Measurements from ENCODE around the gene SLC44A5.
"Not testable (repeated sequence)": the region's sequence is repeated elsewhere in the genome, so short reads cannot be mapped to it uniquely, and the experiment has no call there.

Gene SLC44A5

GRCh38 chr1:75520862-75521475 is 89.9 kb downstream of the SLC44A5 start:
- no peak for DNase-seq (ENCODE audit: low read depth in 2 of 2)

- no peak for DNase-seq (ENCODE audit: low read depth in 2 of 2)
Measured at GRCh38 chr1:75519651-75520427, 91.1 kb downstream of the SLC44A5 start.

GRCh38 chr1:75518686-75519085 is 92.2 kb downstream of the SLC44A5 start:
- DNase-seq (ENCODE audit: low read depth in 2 of 2): no peak

GRCh38 chr1:75514270-75514669 is 96.6 kb downstream of the SLC44A5 start:
- DNase-seq (ENCODE audit: low read depth in 2 of 2): no peak

GRCh38 chr1:75506976-75507375 is 103.9 kb downstream of the SLC44A5 start:
- DNase-seq (ENCODE audit: low read depth in 2 of 2): no peak

- DNase-seq (ENCODE audit: low read depth in 2 of 2): no peak
Measured at GRCh38 chr1:75503221-75503974, 107.5 kb downstream of the SLC44A5 start.

GRCh38 chr1:75502776-75503175 is 108.1 kb downstream of the SLC44A5 start:
- no peak for DNase-seq (ENCODE audit: low read depth in 2 of 2)

- no peak for DNase-seq (ENCODE audit: low read depth in 2 of 2)
Measured at GRCh38 chr1:75501577-75502295, 109.2 kb downstream of the SLC44A5 start.

- no peak for DNase-seq (ENCODE audit: low read depth in 2 of 2)
Measured at GRCh38 chr1:75492011-75492410, 118.9 kb downstream of the SLC44A5 start.

GRCh38 chr1:75487399-75487798 is 123.5 kb downstream of the SLC44A5 start:
- no peak for DNase-seq (ENCODE audit: low read depth in 2 of 2)

- DNase-seq (ENCODE audit: low read depth in 2 of 2): no peak
Measured at GRCh38 chr1:75484789-75485188, 126.1 kb downstream of the SLC44A5 start.

- DNase-seq (ENCODE audit: low read depth in 2 of 2): no peak
Measured at GRCh38 chr1:75482951-75483350, 128.0 kb downstream of the SLC44A5 start.

- DNase-seq (ENCODE audit: low read depth in 2 of 2): not testable (repeated sequence)
Measured at GRCh38 chr1:75476486-75476885, 134.4 kb downstream of the SLC44A5 start.

- DNase-seq (ENCODE audit: low read depth in 2 of 2): no peak
Measured at GRCh38 chr1:75475696-75476095, 135.2 kb downstream of the SLC44A5 start.

- DNase-seq (ENCODE audit: low read depth in 2 of 2): no peak
Measured at GRCh38 chr1:75472971-75473603, 137.8 kb downstream of the SLC44A5 start.

GRCh38 chr1:75472089-75472970 is 138.6 kb downstream of the SLC44A5 start:
- DNase-seq (ENCODE audit: low read depth in 2 of 2): no peak

- DNase-seq (ENCODE audit: low read depth in 2 of 2): no peak
Measured at GRCh38 chr1:75471252-75471651, 139.7 kb downstream of the SLC44A5 start.

GRCh38 chr1:75470448-75470847 is 140.5 kb downstream of the SLC44A5 start:
- DNase-seq (ENCODE audit: low read depth in 2 of 2): no peak

GRCh38 chr1:75469586-75470173 is 141.2 kb downstream of the SLC44A5 start:
- DNase-seq (ENCODE audit: low read depth in 2 of 2): no peak

GRCh38 chr1:75461808-75462325 is 149.0 kb downstream of the SLC44A5 start:
- no peak for DNase-seq (ENCODE audit: low read depth in 2 of 2)
